Thyroid gland (tissue), 4 donors: ENCODE measurements around the gene SLC25A1. TPM values are rescaled to one million over a fixed set of nuclear protein-coding genes. Genes with fewer than 3 reads are reported as not detected.
"Not testable (repeated sequence)": the region's sequence is repeated elsewhere in the genome, so short reads cannot be mapped to it uniquely, and the experiment has no call there.

Experiments used
- DNase-seq, 2 donors: peaks; one replicate each; pipeline ENCODE4 v3.0.0-alpha.2; 2019
- H3K27ac ChIP-seq, 3 donors: fragments of 200-600 bp; sonication (generic); 1 replicate in 2 of 3; 2 replicates in 1 of 3; pipeline ENCODE4 v1.5.1; 2016 to 2019; ENCODE audit warnings: mild to moderate bottlenecking in 1 of 3, moderate library complexity in 1 of 3
- H3K27me3 ChIP-seq: fragments of 200-600 bp; sonication (generic); one replicate; pipeline ENCODE4 v1.5.1; 2019
- H3K36me3 ChIP-seq, 2 donors: fragments of 200-600 bp; sonication (generic); one replicate each; pipeline ENCODE4 v1.5.1; 2016 to 2019
- H3K4me1 ChIP-seq, 2 donors: fragments of 200-600 bp; sonication (generic); one replicate each; pipeline ENCODE4 v1.5.1; 2017 to 2019
- H3K4me3 ChIP-seq, 3 donors: fragments of 200-600 bp; sonication (generic); replicated peaks in 1 of 3; 1 replicate in 2 of 3; 2 replicates in 1 of 3; pipeline ENCODE4 v1.5.1; 2016; ENCODE audit warnings: mild to moderate bottlenecking in 1 of 3
- H3K9me3 ChIP-seq: fragments of 200-600 bp; sonication (generic); one replicate; pipeline ENCODE4 v1.5.1; 2017
- CTCF ChIP-seq, 6 experiments: fragments of 200-600 bp in 3 of 6; fragments of 450-650 bp in 3 of 6; sonication (generic) in 3 of 6; IDR thresholded peaks; one replicate each; pipeline ENCODE4 v1.5.1; 2016 to 2019; ENCODE audit warnings: antibody characterized with exemption in 6 of 6, mild to moderate bottlenecking in 2 of 6, inconsistent platforms in 1 of 6, moderate library complexity in 1 of 6
- POLR2A ChIP-seq, 2 donors: fragments of 450-650 bp; IDR thresholded peaks; one replicate each; pipeline ENCODE4 v1.6.1; 2017; ENCODE audit warnings: antibody characterized with exemption in 2 of 2, mild to moderate bottlenecking in 2 of 2, moderate library complexity in 1 of 2
- WGBS, 2 donors: methylation state at CpG; one replicate each; pipeline ENCODE4 v1.1.5; 2017; 5-methylcytosine and 5-hydroxymethylcytosine counted together
- intact Hi-C: fragments of 100-400 bp; cut with DNase I; formaldehyde crosslinking; loops from one replicate; pipeline ENCODE4 v1.15.1; 2023
- total RNA-seq, 4 donors: library from RNA; depleted of rRNA; stranded (reverse); fragments of >200 nt; gene quantifications; one replicate each; pipeline ENCODE4 v1.2.3, GENCODE V29; 2016

The SLC25A1 gene
- total RNA-seq, 4 donors from 2014 or later: 38.7 to 79.9 (median 62.1) TPM

DNA sequence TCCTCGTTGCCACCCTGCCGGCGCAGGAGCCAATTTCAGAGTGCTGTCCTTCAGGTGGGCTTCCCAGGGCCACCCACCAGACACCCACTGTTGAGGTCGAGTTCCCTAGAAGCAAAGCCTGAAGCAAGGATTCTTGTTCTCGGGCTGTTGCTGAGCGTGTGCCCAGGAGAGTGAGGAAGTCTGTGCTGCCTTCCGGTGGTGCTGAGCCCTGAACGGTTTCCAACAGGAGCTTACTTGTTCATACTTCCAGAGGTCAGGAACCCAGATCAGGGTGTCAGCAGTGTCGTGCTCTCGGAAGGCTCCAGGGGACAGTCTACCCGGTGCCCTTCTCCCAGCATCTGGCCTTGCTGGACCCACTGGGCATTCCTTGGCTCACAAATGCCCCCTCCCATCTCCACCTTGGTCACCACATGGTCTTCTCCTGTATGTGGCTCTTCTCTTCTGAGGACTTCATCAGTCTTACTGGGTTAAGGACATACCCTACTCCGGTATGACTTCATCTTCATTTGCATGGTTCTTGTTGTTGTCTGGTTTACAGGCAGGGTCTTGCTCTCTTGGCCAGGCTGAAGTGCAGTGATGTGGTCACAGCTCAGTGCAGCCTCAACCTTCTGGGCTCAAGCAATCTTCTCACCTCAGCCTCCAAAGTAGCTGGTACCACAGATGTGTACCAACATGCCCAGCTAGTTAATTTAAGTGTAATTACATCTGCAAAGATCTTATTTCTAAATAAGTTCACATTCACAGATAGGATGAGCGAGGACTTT, 11.2 kb downstream of the SLC25A1 start:
- Histone ChIP-seq H3K9me3 (no peaks in the 10 kb centered on the region), H3K4me1 (peaks cover 16 to 21% of the 10 kb centered on the region in 2 donors), H3K27me3 (peaks cover 4% of the 10 kb centered on the region), H3K27ac (no peak overlapping the region), H3K4me3 (no peak overlapping the region), H3K36me3 (no peaks in the 10 kb centered on the region)
- no peak for DNase-seq
- TF ChIP-seq CTCF (IDR thresholded peaks at IDR 0.05) (no peak), POLR2A (IDR thresholded peaks at IDR 0.05) (no peak)
- 71 to 86% methylated on average over 5 to 13 of the region's 13 CpGs for WGBS, 2 donors
- intact Hi-C loops: no loop called here

DNA sequence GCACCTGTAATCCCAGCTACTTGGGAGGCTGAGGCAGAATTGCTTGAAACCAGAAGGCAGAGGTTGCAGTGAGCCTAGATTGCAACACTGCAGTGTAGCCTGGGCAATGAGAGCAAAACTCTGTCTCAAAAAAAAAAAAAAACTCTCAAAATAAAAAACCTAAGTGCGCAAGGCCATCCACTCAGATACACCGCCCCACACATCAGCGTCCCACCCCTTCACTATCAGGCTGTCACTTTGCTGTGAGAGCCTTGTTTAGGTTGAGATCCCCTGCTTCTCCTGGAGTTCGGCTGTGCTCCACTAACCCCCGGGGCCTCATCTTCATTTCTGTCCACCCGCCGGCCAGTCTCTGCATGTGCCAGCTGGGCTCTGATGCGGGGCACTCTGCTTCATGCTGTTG, 12.1 kb downstream of the SLC25A1 start:
- no peak overlapping the region for H3K27ac ChIP-seq
- H3K36me3 ChIP-seq: no peaks in the 10 kb centered on the region
- H3K4me3 ChIP-seq: no peak overlapping the region
- no peaks in the 10 kb centered on the region for H3K9me3 ChIP-seq
- DNase-seq: no peak
- H3K27me3 ChIP-seq: peaks cover 4% of the 10 kb centered on the region
- TF ChIP-seq CTCF (IDR thresholded peaks at IDR 0.05) (no peak), POLR2A (IDR thresholded peaks at IDR 0.05) (no peak)
- WGBS, 2 donors: 78 to 83% methylated on average over 8 of the region's 8 CpGs
- intact Hi-C loops: no loop called here
- H3K4me1 ChIP-seq: peaks cover 13 to 18% of the 10 kb centered on the region in 2 donors

- TF ChIP-seq POLR2A (IDR thresholded peaks at IDR 0.05): no peak
- no peak for TF ChIP-seq CTCF (IDR thresholded peaks at IDR 0.05)
- intact Hi-C loops: no loop called here
- H3K27ac ChIP-seq: no peak overlapping the region
- no peaks in the 10 kb centered on the region for H3K36me3 ChIP-seq
- peaks cover 2 to 5% of the 10 kb centered on the region in 2 donors for H3K4me1 ChIP-seq
- 92 to 93% methylated on average over 6 of the region's 6 CpGs for WGBS, 2 donors
- H3K27me3 ChIP-seq: peaks cover 4% of the 10 kb centered on the region
- no peak overlapping the region for H3K4me3 ChIP-seq
- DNase-seq: no peak
- H3K9me3 ChIP-seq: no peaks in the 10 kb centered on the region
Measured at GRCh38 chr22:19164425-19164824, 14.1 kb downstream of the SLC25A1 start.

DNA sequence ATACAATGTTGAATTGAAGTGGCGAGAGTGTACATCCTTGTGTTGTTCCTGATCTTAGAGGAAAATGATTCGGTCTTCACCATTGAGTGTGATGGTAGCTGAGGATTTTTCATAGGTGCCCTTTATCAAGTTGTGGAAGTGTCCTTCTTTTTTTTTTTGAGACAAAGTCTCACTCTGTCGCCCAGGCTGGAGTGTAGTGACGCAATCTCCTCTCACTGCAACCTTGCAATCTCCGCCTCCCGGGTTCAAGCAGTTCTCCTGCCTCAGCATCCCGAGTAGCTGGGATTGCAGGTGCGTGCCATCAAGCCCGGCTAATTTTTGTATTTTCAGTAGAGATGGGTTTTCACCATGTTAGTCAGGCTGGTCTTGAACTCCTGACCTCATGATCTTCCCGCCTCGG, 19.9 kb downstream of the SLC25A1 start:
- H3K27me3 ChIP-seq, H3K4me3 ChIP-seq, H3K36me3 ChIP-seq, H3K9me3 ChIP-seq, DNase-seq, H3K4me1 ChIP-seq, H3K27ac ChIP-seq, intact Hi-C loops: not testable (repeated sequence)
- 83 to 90% methylated on average over 11 of the region's 11 CpGs for WGBS, 2 donors

- H3K27ac ChIP-seq, H3K27me3 ChIP-seq, H3K4me3 ChIP-seq, H3K9me3 ChIP-seq, DNase-seq, H3K4me1 ChIP-seq, H3K36me3 ChIP-seq, intact Hi-C loops: not testable (repeated sequence)
- WGBS, 2 donors: 87 to 91% methylated on average over 6 to 9 of the region's 9 CpGs
Measured at GRCh38 chr22:19156109-19156508, 22.4 kb downstream of the SLC25A1 start.

- H3K36me3 ChIP-seq: no peaks in the 10 kb centered on the region
- H3K4me3 ChIP-seq: no peak overlapping the region
- WGBS, 2 donors: 67 to 75% methylated on average over 10 to 11 of the region's 11 CpGs
- peaks cover 16% of the 10 kb centered on the region for H3K27me3 ChIP-seq
- no peak overlapping the region for H3K27ac ChIP-seq
- TF ChIP-seq CTCF (IDR thresholded peaks at IDR 0.05): no peak
- DNase-seq: no peak
- no peaks in the 10 kb centered on the region for H3K9me3 ChIP-seq
- intact Hi-C loops: no loop called here
- peaks cover 0 to 7% of the 10 kb centered on the region in 2 donors for H3K4me1 ChIP-seq
Measured at GRCh38 chr22:19152942-19153883, 25.3 kb downstream of the SLC25A1 start.
